ENCODE data around the gene EVL. TPM values are rescaled to one million over a fixed set of nuclear protein-coding genes. Genes with fewer than 3 reads are reported as not detected.
"Not testable (repeated sequence)": the region's sequence is repeated elsewhere in the genome, so short reads cannot be mapped to it uniquely, and the experiment has no call there.

The EVL gene
- total and polyA plus RNA-seq, 5 donors, result 46.6 to 74.8 (median 71.5) TPM

DNA sequence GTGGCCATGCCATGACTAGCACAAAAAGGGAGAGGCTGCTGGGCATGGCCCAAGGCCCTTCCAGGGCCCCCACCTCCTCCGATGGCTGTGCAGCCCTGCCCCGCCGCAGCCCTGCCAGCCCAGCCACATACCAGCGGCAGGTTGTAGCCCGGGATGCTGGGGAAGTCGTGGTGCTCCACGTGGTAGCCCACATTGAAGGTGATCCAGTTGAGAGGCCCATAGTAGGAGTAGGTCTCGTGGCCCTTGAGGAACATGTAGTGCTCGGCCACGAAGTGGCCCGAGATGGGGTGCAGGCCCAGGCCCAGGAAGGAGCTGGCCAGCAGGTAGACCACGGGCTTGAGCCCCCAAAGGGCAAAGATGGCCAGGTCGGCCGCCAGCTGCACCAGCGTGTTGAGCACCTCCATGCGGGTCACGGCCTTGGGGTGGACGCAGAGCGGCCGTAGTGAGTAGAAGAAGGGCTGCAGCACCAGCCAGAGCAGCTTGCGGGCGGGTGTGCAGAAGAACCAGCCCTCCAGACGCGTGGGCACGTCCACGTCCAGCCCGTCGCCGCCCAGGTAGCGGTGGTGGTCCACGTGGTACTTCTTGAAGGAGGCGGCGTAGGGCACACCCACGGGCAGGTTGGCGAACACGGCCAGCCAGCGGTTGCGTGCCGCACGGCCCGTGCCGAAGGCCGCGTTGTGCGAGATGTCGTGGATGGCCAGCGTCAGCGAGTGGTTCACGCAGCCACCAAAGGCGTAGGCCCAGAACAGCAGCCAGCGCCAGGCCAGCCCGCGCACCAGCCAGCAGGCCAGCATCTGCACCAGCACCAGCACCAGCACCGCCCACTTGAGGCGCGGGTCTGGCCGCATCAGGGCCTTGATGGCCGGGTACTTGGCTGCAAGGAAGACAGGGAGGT, 83.9 kb downstream of the EVL start:
- DNase-seq (peak in 1 of 3 donors; percentile 58), ATAC-seq (no peak)
- H3K27ac ChIP-seq (ENCODE audit: low read length), result no peak overlapping the region
- no peaks in the 10 kb centered on the region for H3K4me1 ChIP-seq (ENCODE audit: control insufficient read depth, insufficient read depth, low read length)
- intact Hi-C loops (cut with DNase I), result no loop called here
- no peaks in the 10 kb centered on the region for H3K9me3 ChIP-seq (ENCODE audit: control insufficient read depth, low read length)
- no peak overlapping the region for H3K4me3 ChIP-seq (ENCODE audit: low read length)
- no peaks in the 10 kb centered on the region for H3K27me3 ChIP-seq (ENCODE audit: control insufficient read depth, insufficient read depth)
- WGBS, result 93% methylated on average over 58 of the region's 58 CpGs

DNA sequence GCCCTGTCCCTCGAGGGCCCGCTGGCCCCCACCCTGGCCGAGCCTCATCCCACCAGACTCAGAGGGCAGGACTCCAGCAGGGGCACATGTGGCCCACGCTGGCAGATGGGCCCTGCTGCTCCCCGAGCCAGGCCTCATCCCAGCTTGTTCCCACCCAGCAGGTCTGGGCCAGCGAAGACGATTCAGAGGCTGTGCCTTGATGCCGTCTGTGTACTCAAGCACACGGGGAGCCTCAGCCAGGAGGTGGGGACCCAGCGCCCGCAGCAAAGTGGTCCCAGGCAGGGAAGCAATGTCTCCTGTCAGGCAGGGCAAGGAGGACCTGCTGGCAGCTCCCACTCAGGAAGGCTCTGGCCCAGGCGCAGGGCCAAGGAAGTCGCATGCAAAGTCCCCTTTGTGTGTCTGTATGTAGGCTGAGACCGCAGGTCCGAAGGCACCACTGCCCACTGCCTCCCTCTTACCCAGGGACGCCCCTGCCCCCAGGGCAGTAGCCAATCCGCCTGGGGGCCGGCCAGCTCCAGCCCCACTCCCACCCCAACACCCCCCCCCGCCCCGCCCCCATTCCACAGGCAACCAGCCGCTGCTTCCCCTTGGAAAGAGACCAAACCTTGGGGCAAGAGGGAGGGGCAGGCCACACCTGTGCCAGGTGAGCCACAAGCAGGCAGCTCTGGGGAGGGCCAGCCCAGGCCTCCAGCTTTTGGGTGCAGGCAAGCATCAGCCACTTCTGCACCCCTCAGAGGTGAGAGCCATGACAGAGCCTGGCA, 84.8 kb downstream of the EVL start:
- Histone ChIP-seq H3K4me3 (ENCODE audit: low read length) (no peak overlapping the region), H3K27ac (ENCODE audit: low read length) (no peak overlapping the region), H3K27me3 (ENCODE audit: control insufficient read depth, insufficient read depth) (no peaks in the 10 kb centered on the region), H3K4me1 (ENCODE audit: control insufficient read depth, insufficient read depth, low read length) (no peaks in the 10 kb centered on the region), H3K9me3 (ENCODE audit: control insufficient read depth, low read length) (no peaks in the 10 kb centered on the region)
- DNase-seq (peak in 1 of 3 donors; percentile 66), ATAC-seq (no peak)
- intact Hi-C loops (cut with DNase I), result no loop called here
- WGBS, result 50% methylated on average over 21 of the region's 21 CpGs

- intact Hi-C loops (cut with DNase I), result no loop called here
- Histone ChIP-seq H3K27ac (ENCODE audit: low read length) (no peak overlapping the region), H3K4me3 (ENCODE audit: low read length) (no peak overlapping the region), H3K9me3 (ENCODE audit: control insufficient read depth, low read length) (no peaks in the 10 kb centered on the region), H3K27me3 (ENCODE audit: control insufficient read depth, insufficient read depth) (no peaks in the 10 kb centered on the region), H3K4me1 (ENCODE audit: control insufficient read depth, insufficient read depth, low read length) (no peaks in the 10 kb centered on the region)
- DNase-seq (peak in 1 of 3 donors; percentile 36), ATAC-seq (no peak)
- WGBS, result 81% methylated on average over 12 of the region's 12 CpGs
These were observed 85.8 kb downstream of the EVL start for GRCh38 chr14:100150932-100151587.

GRCh38 chr14:100152091-100152490, 86.9 kb downstream of the EVL start:
- intact Hi-C loops (cut with DNase I), result no loop called here
- 94% methylated on average over 10 of the region's 10 CpGs for WGBS
- H3K27ac ChIP-seq (ENCODE audit: low read length), result no peak overlapping the region
- ATAC-seq (no peak), DNase-seq (peak in 1 of 3 donors; percentile 37)
- H3K4me3 ChIP-seq (ENCODE audit: low read length), result no peak overlapping the region
- no peaks in the 10 kb centered on the region for H3K4me1 ChIP-seq (ENCODE audit: control insufficient read depth, insufficient read depth, low read length)
- H3K27me3 ChIP-seq (ENCODE audit: control insufficient read depth, insufficient read depth), result no peaks in the 10 kb centered on the region
- no peaks in the 10 kb centered on the region for H3K9me3 ChIP-seq (ENCODE audit: control insufficient read depth, low read length)

DNA sequence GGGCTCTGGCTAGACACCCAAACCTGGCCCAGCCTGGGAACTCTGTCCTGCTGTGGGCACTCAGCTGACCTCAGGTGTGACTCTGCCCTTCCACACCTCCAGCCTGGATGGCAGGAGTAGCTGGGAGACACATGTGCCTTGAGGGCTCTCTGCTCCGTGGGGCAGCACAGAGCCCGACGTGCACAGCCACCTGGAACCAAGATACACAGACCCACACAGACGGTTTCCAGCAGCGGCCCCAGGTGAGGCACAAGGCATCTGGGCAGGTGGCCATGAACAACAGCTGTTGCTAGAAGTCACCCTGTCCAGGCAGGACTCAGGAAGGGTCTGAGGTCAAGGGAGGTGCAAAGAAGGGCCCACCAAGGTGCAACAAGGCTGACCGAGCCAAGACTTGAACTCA, 88.3 kb downstream of the EVL start:
- H3K27me3 ChIP-seq (ENCODE audit: control insufficient read depth, insufficient read depth), result no peaks in the 10 kb centered on the region
- H3K4me3 ChIP-seq (ENCODE audit: low read length), result no peak overlapping the region
- WGBS, result 95% methylated on average over 6 of the region's 6 CpGs
- ATAC-seq, result no peak
- DNase-seq, result peak in 2 of 3 donors; percentile 30 to 40
- H3K9me3 ChIP-seq (ENCODE audit: control insufficient read depth, low read length), result no peaks in the 10 kb centered on the region
- H3K4me1 ChIP-seq (ENCODE audit: control insufficient read depth, insufficient read depth, low read length), result no peaks in the 10 kb centered on the region
- intact Hi-C loops (cut with DNase I), result no loop called here
- H3K27ac ChIP-seq (ENCODE audit: low read length), result no peak overlapping the region

- no peak for ATAC-seq
- WGBS, result 63% methylated on average over 8 of the region's 8 CpGs
- Histone ChIP-seq H3K27me3 (ENCODE audit: control insufficient read depth, insufficient read depth) (no peaks in the 10 kb centered on the region), H3K4me3 (ENCODE audit: low read length) (no peak overlapping the region), H3K9me3 (ENCODE audit: control insufficient read depth, low read length) (no peaks in the 10 kb centered on the region), H3K27ac (ENCODE audit: low read length) (no peak overlapping the region), H3K4me1 (ENCODE audit: control insufficient read depth, insufficient read depth, low read length) (no peaks in the 10 kb centered on the region)
- DNase-seq, result peak in 2 of 3 donors; percentile 42 to 60
- intact Hi-C loops (cut with DNase I), result no loop called here
These were observed 89.9 kb downstream of the EVL start for GRCh38 chr14:100155049-100155621.

- WGBS, result 70% methylated on average over 12 of the region's 12 CpGs
- H3K27ac ChIP-seq (ENCODE audit: low read length), result no peak overlapping the region
- H3K9me3 ChIP-seq (ENCODE audit: control insufficient read depth, low read length), result no peaks in the 10 kb centered on the region
- intact Hi-C loops (cut with DNase I), result no loop called here
- ATAC-seq (no peak), DNase-seq (peak in 2 of 3 donors; percentile 32 to 33)
- H3K4me1 ChIP-seq (ENCODE audit: control insufficient read depth, insufficient read depth, low read length), result no peaks in the 10 kb centered on the region
- no peaks in the 10 kb centered on the region for H3K27me3 ChIP-seq (ENCODE audit: control insufficient read depth, insufficient read depth)
- no peak overlapping the region for H3K4me3 ChIP-seq (ENCODE audit: low read length)
These were observed 90.8 kb downstream of the EVL start for GRCh38 chr14:100155756-100156616.

DNA sequence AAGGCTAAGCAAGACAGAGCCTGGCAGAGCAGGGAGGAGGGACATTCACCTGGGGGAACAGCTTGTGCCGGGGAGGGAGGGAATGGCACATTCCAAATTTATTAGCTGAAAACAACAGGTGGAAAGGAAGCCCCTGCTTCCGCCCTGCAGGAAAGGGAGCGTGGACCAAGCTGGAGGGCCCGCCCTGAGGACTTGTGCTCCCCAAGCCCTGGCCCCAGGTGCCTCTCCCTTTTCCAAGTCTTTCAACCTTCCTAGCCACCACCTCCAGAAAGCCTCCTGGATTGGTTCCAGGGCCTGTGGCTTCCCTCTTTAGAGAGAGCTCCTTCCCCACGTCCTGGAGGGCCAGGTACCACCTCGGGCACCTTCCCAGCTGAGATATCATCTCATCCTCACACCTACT, 91.6 kb downstream of the EVL start:
- Histone ChIP-seq H3K4me3 (ENCODE audit: low read length) (no peak overlapping the region), H3K27ac (ENCODE audit: low read length) (no peak overlapping the region), H3K27me3 (ENCODE audit: control insufficient read depth, insufficient read depth) (no peaks in the 10 kb centered on the region), H3K9me3 (ENCODE audit: control insufficient read depth, low read length) (no peaks in the 10 kb centered on the region), H3K4me1 (ENCODE audit: control insufficient read depth, insufficient read depth, low read length) (no peaks in the 10 kb centered on the region)
- intact Hi-C loops (cut with DNase I), result no loop called here
- no peak for ATAC-seq
- peak in 2 of 3 donors; percentile 34 to 42 for DNase-seq
- 80% methylated on average over 6 of the region's 6 CpGs for WGBS

DNA sequence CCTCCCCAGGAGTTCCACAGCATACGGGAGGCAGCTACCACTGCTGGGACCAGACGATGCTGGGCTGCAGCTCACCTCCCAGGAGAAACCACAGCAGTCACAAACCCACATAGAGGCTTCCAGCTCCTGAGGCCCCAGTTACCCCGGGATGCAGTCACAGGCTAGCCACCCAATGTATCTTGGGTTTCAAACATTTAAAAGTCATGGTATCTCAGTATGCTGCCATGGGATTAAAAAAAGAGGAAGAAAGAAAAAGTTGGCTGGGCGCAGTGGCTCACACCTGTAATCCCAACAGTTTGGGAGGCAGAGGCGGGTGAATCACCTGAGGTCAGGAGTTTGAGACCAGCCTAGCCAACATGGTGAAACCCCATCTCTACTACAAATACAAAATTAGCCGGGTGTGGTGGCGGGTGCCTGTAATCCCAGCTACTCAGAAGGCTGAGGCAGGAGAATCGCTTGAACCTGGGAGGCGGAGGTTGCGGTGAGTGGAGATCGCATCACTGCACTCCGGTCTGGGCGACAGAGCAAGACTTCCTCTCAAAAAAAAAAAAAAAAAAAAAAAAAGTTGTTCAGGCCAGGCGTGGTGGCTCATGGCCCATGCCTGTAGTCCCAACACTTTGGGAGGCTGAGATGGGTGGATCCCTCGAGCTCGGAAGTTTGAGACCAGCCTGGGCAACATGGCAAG, 92.5 kb downstream of the EVL start:
- 85% methylated on average over 16 of the region's 16 CpGs for WGBS
- H3K27me3 ChIP-seq (ENCODE audit: control insufficient read depth, insufficient read depth); intact Hi-C loops (cut with DNase I); H3K4me1 ChIP-seq (ENCODE audit: control insufficient read depth, insufficient read depth, low read length); H3K27ac ChIP-seq (ENCODE audit: low read length); H3K9me3 ChIP-seq (ENCODE audit: control insufficient read depth, low read length); ATAC-seq; H3K4me3 ChIP-seq (ENCODE audit: low read length): not testable (repeated sequence)
- peak in 2 of 3 donors; percentile 5 to 17 for DNase-seq

Measured in right cardiac atrium (tissue), 5 donors.